Panc1 (cell line): ENCODE results near the gene HOXD11.

Experiments used
- POLR2AphosphoS5 ChIP-seq: IDR thresholded peaks from 2 replicates; pipeline ENCODE4 v1.6.1; 2012; ENCODE audit warnings: mild to moderate bottlenecking, low read depth, low read length, moderate library complexity
- TF ChIP-seq, protein P1 (sequence below): fragments of 450-650 bp; IDR thresholded peaks from 2 replicates; pipeline ENCODE4 v1.5.1; 2017; ENCODE audit warnings: mild to moderate bottlenecking

DNA sequence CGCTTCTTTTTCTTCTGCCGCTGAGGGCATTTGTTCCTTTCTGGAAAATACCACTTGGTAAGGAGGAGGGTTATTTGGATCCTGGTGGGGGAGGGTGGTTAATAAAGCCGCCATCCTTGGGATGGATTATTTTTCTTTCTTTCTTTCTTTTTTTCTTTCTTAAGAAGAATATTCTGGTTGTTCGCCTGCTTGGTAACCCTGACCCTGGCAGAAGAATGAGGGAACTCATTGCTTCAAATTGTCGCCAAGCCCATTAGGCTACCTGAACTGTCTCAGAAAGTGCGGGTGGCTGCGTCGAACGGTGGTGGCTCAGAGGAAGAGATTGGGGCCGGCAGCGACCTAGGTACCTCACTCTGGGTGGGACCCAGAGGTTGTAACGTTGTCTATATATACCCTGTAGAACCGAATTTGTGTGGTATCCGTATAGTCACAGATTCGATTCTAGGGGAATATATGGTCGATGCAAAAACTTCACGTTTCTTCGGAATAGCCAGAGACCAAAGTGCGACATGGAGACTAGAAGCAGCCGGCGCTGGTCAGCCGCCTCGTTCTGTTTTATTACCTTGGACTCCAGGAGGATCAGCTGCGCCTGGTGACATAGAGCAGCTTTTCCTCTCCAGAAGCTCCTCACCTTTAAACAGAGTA is 43.0 kb downstream of the HOXD11 start:
- TF ChIP-seq, protein P1, sequence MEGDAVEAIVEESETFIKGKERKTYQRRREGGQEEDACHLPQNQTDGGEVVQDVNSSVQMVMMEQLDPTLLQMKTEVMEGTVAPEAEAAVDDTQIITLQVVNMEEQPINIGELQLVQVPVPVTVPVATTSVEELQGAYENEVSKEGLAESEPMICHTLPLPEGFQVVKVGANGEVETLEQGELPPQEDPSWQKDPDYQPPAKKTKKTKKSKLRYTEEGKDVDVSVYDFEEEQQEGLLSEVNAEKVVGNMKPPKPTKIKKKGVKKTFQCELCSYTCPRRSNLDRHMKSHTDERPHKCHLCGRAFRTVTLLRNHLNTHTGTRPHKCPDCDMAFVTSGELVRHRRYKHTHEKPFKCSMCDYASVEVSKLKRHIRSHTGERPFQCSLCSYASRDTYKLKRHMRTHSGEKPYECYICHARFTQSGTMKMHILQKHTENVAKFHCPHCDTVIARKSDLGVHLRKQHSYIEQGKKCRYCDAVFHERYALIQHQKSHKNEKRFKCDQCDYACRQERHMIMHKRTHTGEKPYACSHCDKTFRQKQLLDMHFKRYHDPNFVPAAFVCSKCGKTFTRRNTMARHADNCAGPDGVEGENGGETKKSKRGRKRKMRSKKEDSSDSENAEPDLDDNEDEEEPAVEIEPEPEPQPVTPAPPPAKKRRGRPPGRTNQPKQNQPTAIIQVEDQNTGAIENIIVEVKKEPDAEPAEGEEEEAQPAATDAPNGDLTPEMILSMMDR: no peak
- TF ChIP-seq POLR2AphosphoS5: no peak
